GM10847 (cell line): Measurements from ENCODE around the gene GFER.
A peak's percentile ranks its signal among the peaks of the same experiment; 100 is the strongest.

Source experiments
- POLR2A ChIP-seq: IDR thresholded peaks from 2 replicates; pipeline ENCODE4 v1.6.1; 2011; ENCODE audit not compliant: insufficient read length; ENCODE audit errors: extremely low read depth

GFER gene

GRCh38 chr16:1968146-1968953 lies 15.6 kb upstream of the GFER start:
- TF ChIP-seq POLR2A = no peak

- TF ChIP-seq POLR2A = peak; percentile 92
Observed at GRCh38 chr16:1971796-1972489, 12.1 kb upstream of the GFER start, which contains the start of gene TBL3. TBL3 (plus strand) TSS chr16:1972053; CDS start chr16:1972165, 112 bp downstream.

DNA sequence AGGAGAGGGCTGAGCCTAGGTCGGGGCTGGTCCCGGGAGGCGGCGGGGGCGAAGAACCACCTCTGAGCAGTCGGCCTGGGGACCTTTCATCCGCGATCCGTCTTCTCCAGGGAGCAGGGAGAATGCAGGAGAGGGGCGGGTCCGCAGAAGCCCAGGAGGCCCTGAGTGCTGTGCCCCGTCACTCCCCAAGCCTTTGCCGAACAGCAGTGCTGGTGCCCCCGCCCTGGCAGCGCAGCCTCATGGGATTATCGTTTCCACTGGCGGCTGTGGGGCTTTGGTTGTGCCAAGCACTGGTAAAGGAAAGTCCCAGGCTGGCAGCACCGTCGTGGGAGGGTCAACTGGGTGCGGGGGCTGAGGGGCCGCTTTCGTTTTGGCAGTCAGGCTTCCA lies 11.5 kb upstream of the GFER start:
- no peak for TF ChIP-seq POLR2A

GRCh38 chr16:1973461-1974156 lies 10.4 kb upstream of the GFER start:
- TF ChIP-seq POLR2A = no peak

GRCh38 chr16:1974157-1975070 lies 9.6 kb upstream of the GFER start:
- no peak for TF ChIP-seq POLR2A

DNA sequence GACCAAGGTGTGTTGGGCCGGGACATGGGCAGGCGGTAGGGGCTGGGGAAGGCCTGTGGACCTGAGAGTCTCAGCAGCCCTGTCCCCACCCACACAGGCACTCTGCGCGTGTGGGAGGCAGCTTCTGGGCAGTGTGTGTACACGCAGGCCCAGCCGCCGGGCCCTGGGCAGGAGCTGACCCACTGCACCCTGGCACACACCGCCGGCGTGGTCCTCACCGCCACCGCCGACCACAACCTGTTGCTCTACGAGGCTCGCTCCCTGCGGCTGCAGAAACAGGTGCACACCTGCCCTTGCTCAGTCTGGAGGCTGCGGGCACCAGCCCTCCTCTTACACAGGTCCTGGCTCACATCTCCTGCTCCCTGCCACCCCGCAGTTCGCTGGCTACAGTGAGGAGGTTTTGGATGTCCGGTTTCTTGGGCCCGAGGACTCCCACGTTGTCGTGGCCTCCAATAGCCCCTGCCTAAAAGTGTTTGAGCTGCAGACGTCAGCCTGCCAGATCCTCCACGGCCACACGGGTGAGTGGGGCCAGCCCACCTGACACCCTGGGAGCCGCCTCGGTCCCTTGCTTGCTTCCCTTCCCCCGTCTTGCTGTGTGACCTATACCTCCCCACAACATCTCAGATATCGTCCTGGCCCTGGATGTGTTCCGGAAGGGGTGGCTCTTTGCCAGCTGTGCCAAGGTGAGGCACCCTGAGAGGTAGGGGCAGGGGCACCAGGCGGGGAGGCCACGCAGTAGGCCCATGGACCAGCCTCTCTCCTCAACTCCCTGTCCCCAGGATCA lies 8.4 kb upstream of the GFER start:
- TF ChIP-seq POLR2A = no peak

DNA sequence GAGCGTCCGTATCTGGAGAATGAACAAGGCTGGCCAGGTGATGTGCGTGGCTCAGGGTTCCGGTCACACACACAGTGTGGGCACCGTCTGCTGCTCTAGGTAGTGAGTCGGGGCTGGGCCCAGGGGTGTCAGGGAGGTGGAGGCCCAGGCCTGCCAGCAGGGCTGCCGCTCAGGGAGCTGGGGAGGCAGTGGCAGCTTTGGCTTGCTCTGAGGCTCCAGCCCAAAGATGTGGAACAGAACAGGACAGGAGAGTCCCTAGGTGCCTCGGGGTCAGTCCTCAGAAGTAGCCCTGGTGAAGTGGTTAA lies 7.8 kb upstream of the GFER start:
- TF ChIP-seq POLR2A = no peak

GRCh38 chr16:1976951-1977874 lies 6.8 kb upstream of the GFER start:
- no peak for TF ChIP-seq POLR2A

DNA sequence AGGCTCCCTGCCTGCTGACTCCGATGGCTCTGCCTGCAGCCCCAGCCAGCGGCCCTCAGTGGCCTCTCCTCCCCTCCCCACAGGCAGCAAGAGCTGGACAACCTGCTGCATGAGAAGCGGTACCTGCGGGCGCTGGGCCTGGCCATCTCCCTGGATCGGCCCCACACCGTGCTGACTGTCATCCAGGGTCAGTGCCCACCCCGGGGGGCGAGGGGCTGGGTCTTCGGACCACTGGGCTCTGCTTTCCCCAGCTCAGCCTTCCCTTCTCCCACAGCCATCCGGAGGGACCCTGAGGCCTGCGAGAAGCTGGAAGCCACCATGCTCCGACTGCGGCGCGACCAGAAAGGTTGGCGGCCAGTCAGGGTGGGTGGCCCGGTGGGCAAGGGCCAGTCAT lies 6.1 kb upstream of the GFER start:
- TF ChIP-seq POLR2A = no peak

- TF ChIP-seq POLR2A = no peak
Observed at GRCh38 chr16:1978476-1979120, 5.4 kb upstream of the GFER start.

GRCh38 chr16:1979271-1980029 lies 4.5 kb upstream of the GFER start:
- no peak for TF ChIP-seq POLR2A
